Middle frontal gyrus (tissue), 1 donor: Measurements from ENCODE around the gene SPO11.

Experiments used
- DNase-seq: peaks from one replicate; pipeline ENCODE4 v3.0.0-alpha.2; 2015; ENCODE audit warnings: low spot score; ENCODE audit errors: extremely low spot score

Gene SPO11

GRCh38 chr20:57310821-57311514 lies 18.6 kb upstream of the SPO11 start:
- no peak for DNase-seq

GRCh38 chr20:57312138-57312537 lies 17.5 kb upstream of the SPO11 start:
- no peak for DNase-seq

- no peak for DNase-seq
These were observed 16.4 kb upstream of the SPO11 start for GRCh38 chr20:57313230-57313629.

- DNase-seq, result no peak
These were observed 15.7 kb upstream of the SPO11 start for GRCh38 chr20:57313951-57314350.

- no peak for DNase-seq
These were observed 14.3 kb upstream of the SPO11 start for GRCh38 chr20:57315083-57315975.

GRCh38 chr20:57315976-57316480 lies 13.6 kb upstream of the SPO11 start:
- no peak for DNase-seq

- DNase-seq, result no peak
These were observed 12.8 kb upstream of the SPO11 start for GRCh38 chr20:57316795-57317201.

- DNase-seq, result no peak
These were observed 12.3 kb upstream of the SPO11 start for GRCh38 chr20:57317316-57317788.

GRCh38 chr20:57317789-57318371 lies 11.7 kb upstream of the SPO11 start:
- no peak for DNase-seq

GRCh38 chr20:57319584-57319983 lies 10.0 kb upstream of the SPO11 start:
- DNase-seq, result no peak

GRCh38 chr20:57320358-57320757 lies 9.2 kb upstream of the SPO11 start:
- no peak for DNase-seq

GRCh38 chr20:57321142-57321541 lies 8.5 kb upstream of the SPO11 start:
- DNase-seq, result no peak

GRCh38 chr20:57322476-57322875 lies 7.1 kb upstream of the SPO11 start:
- DNase-seq, result no peak

- no peak for DNase-seq
These were observed 6.6 kb upstream of the SPO11 start for GRCh38 chr20:57323034-57323433.

GRCh38 chr20:57325632-57326356 lies 3.8 kb upstream of the SPO11 start:
- no peak for DNase-seq

- DNase-seq, result no peak
These were observed 2.7 kb upstream of the SPO11 start for GRCh38 chr20:57326667-57327455.

- DNase-seq, result no peak
These were observed 1.8 kb upstream of the SPO11 start for GRCh38 chr20:57327820-57328219.

- no peak for DNase-seq
These were observed 1.4 kb downstream of the SPO11 start for GRCh38 chr20:57330998-57331397.

GRCh38 chr20:57332105-57333089 lies 2.8 kb downstream of the SPO11 start:
- no peak for DNase-seq
